GM04504 (cell line): ENCODE measurements around the gene SEC61A1.

Experiments
- DNase-seq: peaks from one replicate; pipeline ENCODE4 v3.0.0-alpha.2; 2012; ENCODE audit warnings: low read depth

The SEC61A1 gene

GRCh38 chr3:128113817-128114794 lies 61.9 kb downstream of the SEC61A1 start:
- DNase-seq, result no peak
